ENCODE data around the gene UGT1A6. TPM values are rescaled to one million over a fixed set of nuclear protein-coding genes. Genes with fewer than 3 reads are reported as not detected.

The UGT1A6 gene
- total and polyA plus RNA-seq, 2 donors (not counting 3 experiments of a cell fraction or from before 2014, with no cell fraction given) = not detected

- no TSS peak for BruUV-seq (replicated peaks)
- Histone ChIP-seq H4K20me1 (replicated peaks; ENCODE audit: control insufficient read depth, extremely low read depth, insufficient read depth, low read length) (no peaks in the 10 kb centered on the region), H3K36me3 (ENCODE audit: control insufficient read depth in 2 of 2, extremely low read depth in 1 of 2, insufficient read depth in 2 of 2, low read length in 2 of 2) (no peaks in the 10 kb centered on the region), H3K27ac (ENCODE audit: insufficient read depth, low read depth, low read length) (peak overlapping the region; percentile 95), H3K9ac (replicated peaks; ENCODE audit: extremely low read depth, insufficient read depth, low read length) (peak overlapping the region; percentile 62), H3K79me2 (ENCODE audit: control insufficient read depth, insufficient read depth, low read length) (no peaks in the 10 kb centered on the region), H3K4me1 (ENCODE audit: control insufficient read depth, extremely low read depth, insufficient read depth, low read length) (peaks cover 4% of the 10 kb centered on the region), H3K4me3 (replicated peaks in 1 of 3; ENCODE audit: insufficient read depth in 1 of 3, low read depth in 1 of 3, low read length in 3 of 3) (no peak overlapping the region), H3K9me3 (replicated peaks; ENCODE audit: control insufficient read depth, insufficient read depth, low read length) (no peaks in the 10 kb centered on the region), H3K4me2 (ENCODE audit: insufficient read depth, low read length) (no peak overlapping the region), H3K27me3 (ENCODE audit: control insufficient read depth in 2 of 2, insufficient read depth in 2 of 2, low read length in 2 of 2) (no peaks in the 10 kb centered on the region), H3K9me1 (replicated peaks; ENCODE audit: control insufficient read depth, extremely low read depth, insufficient read depth, low read length) (no peaks in the 10 kb centered on the region), H2AFZ (ENCODE audit: low read depth, low read length) (no peak overlapping the region)
- ChIA-PET CTCF (interaction anchor here (1.0 to 3.5 kb wide), 3 partner anchors 12 to 252 kb away, joined by 3 to 14 read pairs (median 5); partner anchors contain the start of gene UGT1A5), POLR2A (interaction anchor here (0.8 kb wide), 1 partner anchor 213 kb away, joined by 3 read pairs; no protein-coding TSS in a partner anchor)
- intact Hi-C loops (cut with micrococcal nuclease) (loop anchor here (1.0 kb wide), 1 partner anchor 10 kb away; no protein-coding TSS in a partner anchor), dilution Hi-C loops (cut with MboI; ENCODE audit: extremely low pct_ligation_motif_present, low sequenced_read_pairs) (no loop called here)
- DNase-seq (ENCODE audit: low read depth, low spot score) = peak; percentile 24
- no peak for TF ChIP-seq EZH2 (IDR thresholded peaks at IDR 0.05; ENCODE audit: borderline replicate concordance, low read depth, low read length, severe bottlenecking)
- no peak for TF ChIP-seq JUN (IDR thresholded peaks at IDR 0.05; ENCODE audit: borderline replicate concordance, insufficient read depth, insufficient read length, low read depth)
- no peak for TF ChIP-seq CTCF (IDR thresholded peaks at IDR 0.05; ENCODE audit: extremely low read depth in 1 of 2, insufficient read depth in 1 of 2, low read depth in 1 of 2, low read length in 2 of 2)
- no peak for TF ChIP-seq POLR2AphosphoS5 (IDR thresholded peaks at IDR 0.05; ENCODE audit: insufficient read depth, low read depth, low read length)
- TF ChIP-seq POLR2A (IDR thresholded peaks at IDR 0.05; ENCODE audit: low read depth, low read length) = no peak
- TF ChIP-seq GATA2 (IDR thresholded peaks at IDR 0.05; ENCODE audit: insufficient read depth, insufficient read length, low read depth, low read length) = no peak
- no peak for TF ChIP-seq FOS (IDR thresholded peaks at IDR 0.05; ENCODE audit: borderline replicate concordance, insufficient read depth, low read length)
- no peak for TF ChIP-seq MYC (IDR thresholded peaks at IDR 0.05; ENCODE audit: low read depth, low read length)
- no peak for TF ChIP-seq MAX (IDR thresholded peaks at IDR 0.05; ENCODE audit: insufficient read depth, insufficient read length)
- FAIRE-seq = no peak
These were observed 6.8 kb downstream of the UGT1A6 start for GRCh38 chr2:233699424-233700027.
